Coronary artery (tissue), 2 donors: ENCODE results near the gene LUC7L.
A peak's percentile ranks its signal among the peaks of the same experiment; 100 is the strongest.
"Not testable (repeated sequence)": the region's sequence is repeated elsewhere in the genome, so short reads cannot be mapped to it uniquely, and the experiment has no call there.

Source experiments
- DNase-seq: peaks from one replicate; pipeline ENCODE4 v3.0.0-alpha.2; 2017; ENCODE audit warnings: low spot score
- H3K27ac ChIP-seq, 2 donors: fragments of 200-600 bp; sonication (generic); one replicate each; pipeline ENCODE4 v1.5.1; 2016 to 2019
- H3K4me3 ChIP-seq: fragments of 200-600 bp; sonication (generic); 2 replicates; pipeline ENCODE4 v1.5.1; 2016; ENCODE audit warnings: mild to moderate bottlenecking, moderate library complexity
- TF ChIP-seq, protein P1 (sequence below): fragments of 200-600 bp; sonication (generic); IDR thresholded peaks from one replicate; pipeline ENCODE4 v1.5.1; 2019; ENCODE audit warnings: antibody characterized with exemption

The LUC7L gene

GRCh38 chr16:240559-240958 lies 11.3 kb upstream of the LUC7L start:
- TF ChIP-seq, protein P1, sequence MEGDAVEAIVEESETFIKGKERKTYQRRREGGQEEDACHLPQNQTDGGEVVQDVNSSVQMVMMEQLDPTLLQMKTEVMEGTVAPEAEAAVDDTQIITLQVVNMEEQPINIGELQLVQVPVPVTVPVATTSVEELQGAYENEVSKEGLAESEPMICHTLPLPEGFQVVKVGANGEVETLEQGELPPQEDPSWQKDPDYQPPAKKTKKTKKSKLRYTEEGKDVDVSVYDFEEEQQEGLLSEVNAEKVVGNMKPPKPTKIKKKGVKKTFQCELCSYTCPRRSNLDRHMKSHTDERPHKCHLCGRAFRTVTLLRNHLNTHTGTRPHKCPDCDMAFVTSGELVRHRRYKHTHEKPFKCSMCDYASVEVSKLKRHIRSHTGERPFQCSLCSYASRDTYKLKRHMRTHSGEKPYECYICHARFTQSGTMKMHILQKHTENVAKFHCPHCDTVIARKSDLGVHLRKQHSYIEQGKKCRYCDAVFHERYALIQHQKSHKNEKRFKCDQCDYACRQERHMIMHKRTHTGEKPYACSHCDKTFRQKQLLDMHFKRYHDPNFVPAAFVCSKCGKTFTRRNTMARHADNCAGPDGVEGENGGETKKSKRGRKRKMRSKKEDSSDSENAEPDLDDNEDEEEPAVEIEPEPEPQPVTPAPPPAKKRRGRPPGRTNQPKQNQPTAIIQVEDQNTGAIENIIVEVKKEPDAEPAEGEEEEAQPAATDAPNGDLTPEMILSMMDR, result no peak
- H3K27ac ChIP-seq, result no peak overlapping the region
- no peak for DNase-seq
- H3K4me3 ChIP-seq, result no peak overlapping the region

- no peak for DNase-seq
- TF ChIP-seq, protein P1, result no peak
- peak overlapping the region in 1 of 2 donors; percentile 22 for H3K27ac ChIP-seq
- H3K4me3 ChIP-seq, result no peak overlapping the region
Measured at GRCh38 chr16:239948-240277, 10.7 kb upstream of the LUC7L start.

DNA sequence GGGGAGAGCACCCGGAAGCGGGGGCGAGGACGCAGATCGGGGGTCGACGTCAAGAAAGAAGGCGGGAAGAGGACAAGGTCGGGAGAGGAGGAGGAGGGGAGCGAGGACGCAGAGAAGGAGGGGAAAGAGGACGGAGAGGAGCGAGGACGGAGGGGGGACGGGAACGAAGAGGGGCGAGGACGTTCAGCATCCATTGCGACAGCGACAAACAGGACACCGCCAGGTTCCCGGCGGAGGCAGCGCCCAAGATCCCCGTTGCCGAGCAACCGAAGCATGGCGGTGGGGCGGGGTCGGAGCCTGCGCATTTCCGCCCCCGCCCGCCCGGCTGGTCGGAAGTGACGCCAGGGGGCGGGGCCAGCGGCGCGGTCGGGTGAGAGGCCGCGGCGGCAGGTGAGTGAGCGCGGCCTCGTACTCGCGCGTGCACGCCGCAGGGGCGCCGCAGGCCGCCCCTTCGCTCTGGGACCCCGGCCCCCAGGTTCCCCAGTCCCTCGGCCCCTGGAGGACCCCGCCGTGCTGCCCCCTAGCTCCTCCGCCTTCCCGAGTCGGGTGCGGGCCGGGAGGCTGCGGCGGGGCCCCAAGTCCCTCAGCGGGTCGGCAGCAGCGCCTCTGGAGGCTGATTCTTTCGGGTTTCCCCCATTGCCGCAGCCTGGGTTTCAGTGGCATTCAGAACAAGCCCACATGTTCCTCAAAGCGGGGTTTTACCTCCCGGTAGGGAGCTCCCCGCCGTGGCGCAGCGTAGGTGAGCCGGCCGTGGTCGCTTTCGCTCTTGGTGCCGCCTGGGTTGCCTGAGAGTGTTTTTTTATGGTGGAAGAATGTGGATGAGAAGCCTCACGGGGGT lies 5.4 kb upstream of the LUC7L start, which contains the start of gene FAM234A:
Gene FAM234A, plus strand, starts transcription at position 354 of the 838 bp plus-strand sequence. CDS start 19,593 bp downstream, outside the sequence.
- peak within 1 kb of the TSS; percentile 97 for H3K4me3 ChIP-seq
- peak within 1 kb of the TSS; percentile 94 to 99 for H3K27ac ChIP-seq
- DNase-seq, result peak; percentile 94
- TF ChIP-seq, protein P1, result no peak

DNA sequence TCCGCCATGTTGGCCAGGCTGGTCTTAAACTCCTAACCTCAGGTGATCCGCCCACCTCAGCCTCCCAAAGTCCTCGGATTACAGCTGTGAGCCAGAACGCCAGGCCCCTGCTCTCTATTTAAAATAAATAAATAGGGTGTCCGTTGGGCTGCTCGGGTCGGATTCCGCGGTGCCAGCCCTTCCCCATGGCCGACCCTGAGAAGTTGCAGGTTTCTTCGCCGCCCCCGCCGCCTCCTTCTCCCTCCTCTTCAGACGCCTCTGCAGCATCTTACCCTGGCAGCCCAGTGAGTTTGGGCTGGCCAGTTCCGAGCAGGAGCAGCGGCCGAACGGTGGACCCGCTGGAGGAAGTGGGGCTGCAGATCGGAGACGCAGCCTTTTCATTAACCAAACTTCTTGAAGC lies 1.7 kb upstream of the LUC7L start:
- TF ChIP-seq, protein P1, result no peak
- no peak for DNase-seq
- no peak overlapping the region for H3K27ac ChIP-seq

GRCh38 chr16:230351-230750 lies 1.1 kb upstream of the LUC7L start:
- H3K27ac ChIP-seq, DNase-seq, H3K4me3 ChIP-seq: not testable (repeated sequence)

More for the DNA sequence above, 1.7 kb upstream of the LUC7L start:
- H3K4me3 ChIP-seq, result no peak overlapping the region

DNA sequence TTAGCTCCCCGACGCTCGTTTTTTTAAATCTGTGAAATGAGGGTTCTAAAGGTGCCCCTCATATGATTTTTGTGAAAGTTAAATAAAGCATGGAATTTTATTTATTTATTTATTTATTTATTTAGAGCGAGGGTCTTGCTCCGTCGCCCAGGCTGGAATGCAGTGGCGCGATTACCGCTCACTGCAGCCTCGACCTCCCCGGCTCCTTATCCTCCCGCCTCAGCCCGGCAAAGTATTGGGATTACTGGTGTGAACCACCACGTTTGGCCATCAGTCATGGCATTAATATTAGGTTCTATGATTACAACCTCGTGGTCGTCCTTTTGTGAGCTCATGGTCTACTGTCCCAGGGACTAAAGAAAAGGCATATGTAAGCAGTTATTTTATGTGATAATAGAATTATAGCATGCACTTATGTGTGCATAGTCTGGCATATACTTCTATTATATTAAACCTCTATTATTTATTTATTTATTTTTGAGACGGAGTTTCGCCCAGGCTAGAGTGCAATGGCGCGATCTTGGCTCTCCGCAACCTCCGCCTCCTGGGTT lies 557 bp upstream of the LUC7L start:
- Histone ChIP-seq H3K27ac (peak overlapping the region; percentile 90 to 98), H3K4me3 (peak overlapping the region; percentile 85)
- DNase-seq, result no peak
- TF ChIP-seq, protein P1, result no peak

- Histone ChIP-seq H3K27ac (peak overlapping the region; percentile 90 to 98), H3K4me3 (peak overlapping the region; percentile 85)
- no peak for DNase-seq
- TF ChIP-seq, protein P1, result no peak
Measured at GRCh38 chr16:228151-228851, 948 bp downstream of the LUC7L start.
